Left ventricle myocardium superior (tissue), 1 donor: ENCODE measurements around the gene AADAT. TPM values are rescaled to one million over a fixed set of nuclear protein-coding genes. Genes with fewer than 3 reads are reported as not detected.
"Not testable (repeated sequence)": the region's sequence is repeated elsewhere in the genome, so short reads cannot be mapped to it uniquely, and the experiment has no call there.

Source experiments
- ATAC-seq: fragments of 200-7000 bp; cut with Tn5 transposase; one replicate; pipeline ENCODE4 v1.9.1; 2020; ENCODE audit warnings: mild to moderate bottlenecking, moderate library complexity
- DNase-seq: peaks from one replicate; pipeline ENCODE4 v3.0.0-alpha.2; 2020
- intact Hi-C: fragments of 100-400 bp; cut with micrococcal nuclease; formaldehyde crosslinking; loops from one replicate; pipeline ENCODE4 v1.11.0; 2022
- long read RNA-seq: library from polyadenylated mRNA; unstranded; transcript quantifications from one replicate; pipeline ENCODE4 v2.0.0, GENCODE V29; 2021
- total RNA-seq: library from RNA; stranded (reverse); fragmentation: NEBNext Ultra II Directional; extraction: Animal tissue kit (Norgen Biotek cat#: 25700); gene quantifications from one replicate; pipeline ENCODE4 v1.2.1, GENCODE V29; 2021
- donor health status: DM: no; HTN: yes; CAD: no; lungs with severe emphysema.

AADAT gene
- 1.6 TPM for total RNA-seq
- long read RNA-seq, partial matches to known transcripts: 1 of 4 reads
- long read RNA-seq, other reads (novel, unspliced or antisense): 0 of 4 reads

GRCh38 chr4:170089668-170090351 lies at the start of gene AADAT:
AADAT (minus strand) TSS chr4:170089956; CDS start chr4:170089690, 266 bp downstream.
- ATAC-seq (peak; percentile 99), DNase-seq (peak; percentile 87)
- intact Hi-C loops: no loop called here

- intact Hi-C loops: no loop called here
- DNase-seq: peak; percentile 70
- peak; percentile 64 for ATAC-seq
These were observed 48.9 kb upstream of the AADAT start for GRCh38 chr4:170138580-170139194.

- intact Hi-C loops: no loop called here
- no peak for ATAC-seq
- no peak for DNase-seq
These were observed 48.2 kb upstream of the AADAT start for GRCh38 chr4:170137927-170138326.

- intact Hi-C loops: no loop called here
- ATAC-seq (no peak), DNase-seq (no peak)
These were observed 47.7 kb upstream of the AADAT start for GRCh38 chr4:170137466-170137865.

- intact Hi-C loops: no loop called here
- ATAC-seq (no peak), DNase-seq (no peak)
These were observed 45.1 kb upstream of the AADAT start for GRCh38 chr4:170134821-170135220.

- intact Hi-C loops: no loop called here
- no peak for ATAC-seq
- no peak for DNase-seq
These were observed 38.6 kb upstream of the AADAT start for GRCh38 chr4:170128219-170128804.

GRCh38 chr4:170127758-170128157 lies 38.0 kb upstream of the AADAT start:
- intact Hi-C loops: no loop called here
- DNase-seq (peak; percentile 22), ATAC-seq (no peak)

GRCh38 chr4:170124406-170124805 lies 34.6 kb upstream of the AADAT start:
- ATAC-seq: no peak
- intact Hi-C loops: no loop called here
- no peak for DNase-seq

- ATAC-seq (no peak), DNase-seq (no peak)
- intact Hi-C loops: no loop called here
These were observed 32.5 kb upstream of the AADAT start for GRCh38 chr4:170122252-170122651.

GRCh38 chr4:170114636-170115035 lies 24.9 kb upstream of the AADAT start:
- DNase-seq: no peak
- intact Hi-C loops: no loop called here
- ATAC-seq: no peak

- ATAC-seq, intact Hi-C loops, DNase-seq: not testable (repeated sequence)
These were observed 24.4 kb upstream of the AADAT start for GRCh38 chr4:170114183-170114582.

GRCh38 chr4:170111546-170111945 lies 21.8 kb upstream of the AADAT start:
- intact Hi-C loops: no loop called here
- no peak for ATAC-seq

GRCh38 chr4:170111085-170111484 lies 21.3 kb upstream of the AADAT start:
- ATAC-seq (no peak), DNase-seq (no peak)

More at GRCh38 chr4:170111546-170111945, 21.8 kb upstream of the AADAT start:
- DNase-seq: no peak

GRCh38 chr4:170110285-170110672 lies 20.5 kb upstream of the AADAT start:
- no peak for DNase-seq
- intact Hi-C loops: no loop called here

More at GRCh38 chr4:170111085-170111484, 21.3 kb upstream of the AADAT start:
- intact Hi-C loops: no loop called here

GRCh38 chr4:170109586-170110284 lies 20.0 kb upstream of the AADAT start:
- intact Hi-C loops: no loop called here
- ATAC-seq (peak; percentile 44), DNase-seq (no peak)

More at GRCh38 chr4:170110285-170110672, 20.5 kb upstream of the AADAT start:
- ATAC-seq: no peak

- intact Hi-C loops: no loop called here
- no peak for DNase-seq
- no peak for ATAC-seq
These were observed 17.1 kb upstream of the AADAT start for GRCh38 chr4:170106900-170107299.

- DNase-seq: no peak
- intact Hi-C loops: no loop called here
- no peak for ATAC-seq
These were observed 12.7 kb upstream of the AADAT start for GRCh38 chr4:170102426-170102825.

- intact Hi-C loops: not testable (repeated sequence)
These were observed 8.4 kb upstream of the AADAT start for GRCh38 chr4:170098171-170098570.

GRCh38 chr4:170097681-170098080 lies 7.9 kb upstream of the AADAT start:
- intact Hi-C loops: no loop called here
- ATAC-seq (no peak), DNase-seq (no peak)

More at GRCh38 chr4:170098171-170098570, 8.4 kb upstream of the AADAT start:
- not testable (repeated sequence) for DNase-seq, ATAC-seq
